ENCODE measurements around the gene CD8B.
"Not testable (repeated sequence)": the region's sequence is repeated elsewhere in the genome, so short reads cannot be mapped to it uniquely, and the experiment has no call there.

CD8B gene

GRCh38 chr2:86835548-86835889 lies 26.2 kb downstream of the CD8B start:
- DNase-seq (ENCODE audit: low read depth) = not testable (repeated sequence)

GRCh38 chr2:86833315-86833714 lies 28.4 kb downstream of the CD8B start:
- DNase-seq (ENCODE audit: low read depth) = no peak

- no peak for DNase-seq (ENCODE audit: low read depth)
Observed at GRCh38 chr2:86832334-86833096, 29.2 kb downstream of the CD8B start.

- DNase-seq (ENCODE audit: low read depth) = no peak
Observed at GRCh38 chr2:86831537-86831936, 30.1 kb downstream of the CD8B start.

- DNase-seq (ENCODE audit: low read depth) = no peak
Observed at GRCh38 chr2:86826951-86827350, 34.7 kb downstream of the CD8B start.

- DNase-seq (ENCODE audit: low read depth) = peak; percentile 56
Observed at GRCh38 chr2:86825693-86826381, 35.8 kb downstream of the CD8B start.

GRCh38 chr2:86825036-86825692 lies 36.5 kb downstream of the CD8B start:
- no peak for DNase-seq (ENCODE audit: low read depth)

GRCh38 chr2:86822668-86823345 lies 38.9 kb downstream of the CD8B start:
- DNase-seq (ENCODE audit: low read depth) = no peak

- DNase-seq (ENCODE audit: low read depth) = no peak
Observed at GRCh38 chr2:86821842-86822241, 39.8 kb downstream of the CD8B start.

GRCh38 chr2:86821306-86821705 lies 40.4 kb downstream of the CD8B start:
- no peak for DNase-seq (ENCODE audit: low read depth)

GRCh38 chr2:86818957-86819356 lies 42.7 kb downstream of the CD8B start:
- DNase-seq (ENCODE audit: low read depth) = no peak

GRCh38 chr2:86818114-86818801 lies 43.4 kb downstream of the CD8B start:
- DNase-seq (ENCODE audit: low read depth) = no peak

GRCh38 chr2:86815611-86816010 lies 46.1 kb downstream of the CD8B start:
- no peak for DNase-seq (ENCODE audit: low read depth)

GRCh38 chr2:86809481-86810121 lies 52.1 kb downstream of the CD8B start:
- no peak for DNase-seq (ENCODE audit: low read depth)

GRCh38 chr2:86808315-86809161 lies 53.1 kb downstream of the CD8B start:
- DNase-seq (ENCODE audit: low read depth) = peak; percentile 94

GRCh38 chr2:86807468-86808275 lies 54.0 kb downstream of the CD8B start:
- DNase-seq (ENCODE audit: low read depth) = peak; percentile 64

- DNase-seq (ENCODE audit: low read depth) = no peak
Observed at GRCh38 chr2:86807133-86807467, 54.6 kb downstream of the CD8B start.

GRCh38 chr2:86806059-86806857 lies 55.4 kb downstream of the CD8B start:
- DNase-seq (ENCODE audit: low read depth) = no peak
